Spleen (tissue), 11 donors: ENCODE measurements around the gene STK35. TPM values are rescaled to one million over a fixed set of nuclear protein-coding genes. Genes with fewer than 3 reads are reported as not detected.

Experiments used
- DNase-seq: peaks from one replicate; pipeline ENCODE4 v3.0.0-alpha.2; 2020
- H3K27ac ChIP-seq, 8 donors: fragments of 200-600 bp; sonication (generic) in 7 of 8; 1 replicate in 4 of 8; 2 replicates in 4 of 8; pipeline versions ENCODE4 v1.5.0 to v1.8.0; 2016 to 2021; ENCODE audit warnings: inconsistent platforms in 4 of 8, mild to moderate bottlenecking in 4 of 8, moderate library complexity in 1 of 8
- H3K27me3 ChIP-seq, 7 donors: fragments of 200-600 bp; sonication (generic) in 6 of 7; replicated peaks in 1 of 7; 1 replicate in 4 of 7; 2 replicates in 3 of 7; pipeline versions ENCODE4 v1.5.0 to v1.8.0; 2016 to 2021; ENCODE audit warnings: inconsistent platforms in 3 of 7, mild to moderate bottlenecking in 1 of 7
- H3K36me3 ChIP-seq, 6 donors: fragments of 200-600 bp; sonication (generic) in 5 of 6; 1 replicate in 4 of 6; 2 replicates in 2 of 6; pipeline versions ENCODE4 v1.5.0 to v1.8.0; 2016 to 2021; ENCODE audit warnings: inconsistent platforms in 2 of 6
- H3K4me1 ChIP-seq, 6 donors: fragments of 200-600 bp; sonication (generic) in 5 of 6; 1 replicate in 3 of 6; 2 replicates in 3 of 6; pipeline versions ENCODE4 v1.5.0 to v1.8.0; 2016 to 2021; ENCODE audit warnings: inconsistent platforms in 3 of 6
- H3K4me3 ChIP-seq, 8 donors: fragments of 200-600 bp; sonication (generic) in 7 of 8; 1 replicate in 4 of 8; 2 replicates in 4 of 8; pipeline versions ENCODE4 v1.5.0 to v1.8.0; 2016 to 2021; ENCODE audit warnings: inconsistent platforms in 4 of 8, mild to moderate bottlenecking in 4 of 8, moderate library complexity in 2 of 8
- H3K9me3 ChIP-seq, 8 donors: fragments of 200-600 bp; sonication (generic) in 7 of 8; 1 replicate in 4 of 8; 2 replicates in 4 of 8; pipeline versions ENCODE4 v1.5.0 to v1.8.0; 2016 to 2021; ENCODE audit warnings: inconsistent platforms in 4 of 8
- CTCF ChIP-seq, 11 experiments: fragments of 200-600 bp in 7 of 11; fragments of 450-650 bp in 4 of 11; sonication (generic) in 4 of 11; IDR thresholded peaks in 8 of 11; conservative IDR thresholded peaks in 3 of 11; 1 replicate in 7 of 11; 2 replicates in 4 of 11; pipeline versions ENCODE4 v1.4.0 to v1.8.0; 2016 to 2021; ENCODE audit warnings: antibody characterized with exemption in 11 of 11, inconsistent platforms in 4 of 11, mild to moderate bottlenecking in 1 of 11
- POLR2A ChIP-seq, 3 donors: fragments of 450-650 bp; IDR thresholded peaks; one replicate each; pipeline ENCODE4 v1.5.1; 2017; ENCODE audit warnings: antibody characterized with exemption in 3 of 3, mild to moderate bottlenecking in 1 of 3
- POLR2AphosphoS5 ChIP-seq, 3 donors: sonication (generic); formaldehyde crosslinking; IDR thresholded peaks; one replicate each; pipeline ENCODE4 v1.5.1; 2017; ENCODE audit warnings: antibody characterized with exemption in 3 of 3
- WGBS, 5 donors: extraction: QIAGEN DNeasy Blood & Tissue Kit in 3 of 5; methylation state at CpG; one replicate each; pipeline versions ENCODE4 v1.1.5 to v1.1.7; 2013 to 2018; 5-methylcytosine and 5-hydroxymethylcytosine counted together
- intact Hi-C: fragments of 100-400 bp; cut with DNase I; formaldehyde crosslinking; loops from one replicate; pipeline ENCODE4 v1.15.0; 2023; ENCODE audit warnings: low total_unique reads
- polyA plus RNA-seq, 3 donors: library from polyadenylated mRNA; stranded (reverse); fragments of 200-250 nt; gene quantifications; one replicate each; pipeline ENCODE4 v1.2.1, GENCODE V29; 2013
- total RNA-seq, 7 donors: library from RNA; depleted of rRNA in 3 of 7; stranded (reverse); fragments of >200 nt in 3 of 7; fragmentation: NEBNext Ultra II Directional in 4 of 7; extraction: Animal tissue kit (Norgen Biotek cat#: 25700) in 4 of 7; gene quantifications; one replicate each; pipeline versions ENCODE4 v1.1.0 to v1.2.1, GENCODE V29; 2016 to 2021
- donor health status: healthy with polysubstance abuse.
- donor health status: DM: no; HTN: no; CAD: no; lungs with moderate emphysema.
- donor health status: DM: no; HTN: no; CAD: no.
- donor health status: Bipolar disorder and iron deficiency.
- donor health status: healthy.
- donor health status: DM: no; HTN: no; CAD: no.
- donor health status: DM: yes; HTN: yes; CAD: no.

Gene STK35
- total and polyA plus RNA-seq, 10 donors = 1.8 to 25.4 (median 15.0) TPM

GRCh38 chr20:2123720-2124119 is 22.1 kb downstream of the STK35 start:
- Histone ChIP-seq H3K27me3 (no peaks in the 10 kb centered on the region), H3K4me3 (no peak overlapping the region), H3K27ac (peak overlapping the region in 4 of 8 donors; percentile 10 to 41 (median 24)), H3K9me3 (no peaks in the 10 kb centered on the region), H3K4me1 (peaks cover 7 to 90% (median 48%) of the 10 kb centered on the region in 6 donors), H3K36me3 (peaks cover 0 to 52% (median 4%) of the 10 kb centered on the region in 6 donors)
- no peak for DNase-seq
- intact Hi-C loops = no loop called here
- TF ChIP-seq POLR2AphosphoS5 (IDR thresholded peaks at IDR 0.05) (no peak), CTCF (IDR thresholded peaks at IDR 0.05 in 8 of 11, conservative IDR thresholded peaks at IDR 0.05 in 3 of 11) (no peak), POLR2A (IDR thresholded peaks at IDR 0.05) (no peak)
- 87 to 94% (median 88%) methylated on average over 5 of the region's 5 CpGs for WGBS, 5 donors

GRCh38 chr20:2124564-2125213 is 23.1 kb downstream of the STK35 start:
- peaks cover 7 to 84% (median 42%) of the 10 kb centered on the region in 6 donors for H3K4me1 ChIP-seq
- TF ChIP-seq POLR2AphosphoS5 (IDR thresholded peaks at IDR 0.05) (no peak), CTCF (IDR thresholded peaks at IDR 0.05 in 8 of 11, conservative IDR thresholded peaks at IDR 0.05 in 3 of 11) (no peak), POLR2A (IDR thresholded peaks at IDR 0.05) (no peak)
- intact Hi-C loops = no loop called here
- DNase-seq = peak; percentile 53
- H3K27me3 ChIP-seq = no peaks in the 10 kb centered on the region
- 58 to 66% (median 63%) methylated on average over 7 of the region's 7 CpGs for WGBS, 5 donors
- H3K4me3 ChIP-seq = no peak overlapping the region
- H3K27ac ChIP-seq = peak overlapping the region in 3 of 8 donors; percentile 10 to 41 (median 23)
- no peaks in the 10 kb centered on the region for H3K9me3 ChIP-seq
- peaks cover 0 to 48% (median 3%) of the 10 kb centered on the region in 6 donors for H3K36me3 ChIP-seq

GRCh38 chr20:2125474-2126112 is 24.0 kb downstream of the STK35 start:
- H3K27me3 ChIP-seq = no peaks in the 10 kb centered on the region
- no peak overlapping the region for H3K4me3 ChIP-seq
- intact Hi-C loops = no loop called here
- H3K36me3 ChIP-seq = peaks cover 0 to 44% (median 3%) of the 10 kb centered on the region in 6 donors
- DNase-seq = peak; percentile 29
- WGBS, 5 donors = 61 to 92% (median 89%) methylated on average over 7 of the region's 7 CpGs
- H3K27ac ChIP-seq = no peak overlapping the region
- peaks cover 7 to 85% (median 39%) of the 10 kb centered on the region in 6 donors for H3K4me1 ChIP-seq
- TF ChIP-seq POLR2A (IDR thresholded peaks at IDR 0.05) = no peak
- TF ChIP-seq CTCF (IDR thresholded peaks at IDR 0.05 in 8 of 11, conservative IDR thresholded peaks at IDR 0.05 in 3 of 11) = no peak
- no peaks in the 10 kb centered on the region for H3K9me3 ChIP-seq

GRCh38 chr20:2127238-2127637 is 25.6 kb downstream of the STK35 start:
- intact Hi-C loops = no loop called here
- no peak overlapping the region for H3K4me3 ChIP-seq
- DNase-seq = no peak
- H3K27me3 ChIP-seq = no peaks in the 10 kb centered on the region
- H3K4me1 ChIP-seq = peaks cover 3 to 82% (median 36%) of the 10 kb centered on the region in 6 donors
- 74 to 94% (median 90%) methylated on average over 1 of the region's 1 CpG for WGBS, 5 donors
- no peaks in the 10 kb centered on the region for H3K9me3 ChIP-seq
- H3K27ac ChIP-seq = no peak overlapping the region
- no peak for TF ChIP-seq POLR2A (IDR thresholded peaks at IDR 0.05)
- no peak for TF ChIP-seq POLR2AphosphoS5 (IDR thresholded peaks at IDR 0.05)
- no peak for TF ChIP-seq CTCF (IDR thresholded peaks at IDR 0.05 in 8 of 11, conservative IDR thresholded peaks at IDR 0.05 in 3 of 11)
- H3K36me3 ChIP-seq = peaks cover 0 to 50% (median 3%) of the 10 kb centered on the region in 6 donors
